ENCODE data around the gene FAM9C. TPM values are rescaled to one million over a fixed set of nuclear protein-coding genes. Genes with fewer than 3 reads are reported as not detected.
"Not testable (repeated sequence)": the region's sequence is repeated elsewhere in the genome, so short reads cannot be mapped to it uniquely, and the experiment has no call there.

FAM9C gene
- polyA plus RNA-seq (ENCODE audit: insufficient read length in 4 of 4) = under 1 TPM; 0.16 to 0.52 (median 0.47) TPM

DNA sequence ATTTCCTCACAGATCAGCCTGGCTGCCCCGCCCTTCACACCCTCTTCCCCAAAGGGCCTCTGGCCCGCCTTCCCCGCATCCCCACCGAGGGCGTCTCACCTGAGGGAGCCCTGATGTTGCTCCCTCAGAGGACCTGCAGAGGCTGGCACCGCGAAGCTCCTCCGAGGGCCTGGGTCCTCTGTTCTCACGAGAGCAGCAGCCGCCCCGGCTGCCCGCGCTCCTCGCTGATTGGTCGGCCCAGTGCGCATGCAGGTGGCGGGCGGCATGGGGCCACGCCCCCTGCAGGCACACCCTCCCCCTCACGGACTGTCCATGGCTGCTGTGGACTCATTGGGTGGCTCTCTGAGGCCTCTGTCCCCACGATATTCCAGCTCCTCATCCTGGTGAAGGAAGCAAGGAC is at the start of gene FAM9C:
Gene FAM9C (minus strand): TSS at position 180 of the 400 bp plus-strand sequence. CDS start 831 bp downstream, outside the sequence.
- DNase-seq (ENCODE audit: low read depth in 4 of 4, low spot score in 3 of 4) = no peak

DNA sequence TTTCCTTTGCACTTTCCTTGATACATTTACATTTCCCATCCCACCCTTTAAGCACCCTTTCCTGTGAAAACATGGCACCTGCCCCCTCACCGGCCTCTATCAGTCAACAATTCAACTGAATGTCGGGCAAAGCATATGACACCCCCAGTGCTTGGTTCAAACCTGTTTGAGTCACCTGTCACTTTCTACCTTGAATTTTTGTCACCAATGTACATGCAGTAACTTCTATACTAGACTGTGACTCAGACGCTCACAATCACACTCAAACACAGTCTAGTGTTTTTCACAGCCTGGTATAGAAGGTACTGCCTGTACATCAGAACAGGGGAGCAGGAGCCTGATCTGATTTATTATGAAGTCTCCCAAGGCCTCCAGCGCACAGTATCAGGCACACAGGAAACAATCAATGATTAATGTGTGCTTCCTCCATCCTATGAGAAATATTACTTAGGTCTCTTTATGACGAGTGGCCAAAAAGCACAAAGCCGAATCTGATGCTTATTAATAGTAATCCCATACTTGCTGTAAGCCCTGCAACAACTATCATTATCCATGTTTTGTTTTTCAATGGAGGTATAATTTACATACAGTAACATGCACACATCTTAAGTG is 49.2 kb upstream of the FAM9C start:
- no peak for DNase-seq (ENCODE audit: low read depth in 4 of 4, low spot score in 3 of 4)

DNA sequence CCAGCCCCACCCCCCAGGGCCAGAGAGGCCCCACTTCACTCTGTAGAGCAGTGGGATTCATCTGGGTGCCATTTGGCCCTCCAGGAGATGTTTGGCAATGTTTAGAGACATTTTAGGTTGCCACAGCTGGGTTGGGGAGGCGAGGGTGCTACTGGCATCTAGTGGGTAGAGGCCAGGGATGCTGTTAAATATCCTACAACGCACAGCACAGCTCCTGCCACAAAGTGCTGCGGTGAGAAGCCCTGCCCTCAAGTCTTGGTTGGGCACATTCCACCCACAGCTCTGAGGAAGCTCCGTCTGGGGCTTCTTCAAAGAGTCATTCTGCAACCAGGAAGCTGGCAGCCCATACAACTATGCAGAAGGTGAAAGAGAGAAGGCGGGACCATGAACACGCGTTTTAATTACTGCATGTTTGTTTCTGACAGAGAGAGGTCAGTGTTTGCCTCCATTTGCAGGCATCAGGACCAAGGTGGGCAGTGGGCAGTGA is 48.1 kb upstream of the FAM9C start:
- no peak for DNase-seq (ENCODE audit: low read depth in 4 of 4, low spot score in 3 of 4)

DNA sequence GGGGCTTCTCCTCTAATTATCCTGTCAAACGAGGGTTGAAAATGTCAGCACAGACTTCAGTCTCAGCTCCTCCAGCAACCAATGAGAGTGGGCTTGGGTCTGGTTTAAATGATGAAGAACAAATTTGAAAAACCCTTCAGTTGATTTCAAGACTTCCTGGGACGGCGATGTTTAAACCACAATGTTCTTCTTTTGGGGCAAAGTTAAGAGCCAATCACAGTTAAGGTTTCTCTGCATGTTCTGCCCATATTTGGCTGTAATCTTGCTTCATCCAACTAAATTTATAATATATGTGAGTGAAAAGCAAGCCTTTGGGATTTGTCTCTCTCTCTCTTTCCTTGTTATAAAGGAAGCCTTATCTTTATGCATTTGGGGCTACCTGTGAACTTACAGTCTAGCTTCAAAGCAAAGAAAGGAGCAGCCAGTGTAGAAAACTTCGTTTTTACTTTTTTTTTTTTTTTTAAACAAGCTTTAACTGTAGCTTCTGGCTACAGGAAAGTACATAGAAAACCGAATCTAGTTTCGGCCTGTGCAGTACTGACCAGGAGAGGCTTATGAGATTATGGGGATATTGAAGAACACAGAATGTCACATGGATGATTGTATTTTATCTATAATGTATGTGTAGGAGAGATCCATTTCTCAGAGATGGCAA is 46.8 kb upstream of the FAM9C start:
- no peak for DNase-seq (ENCODE audit: low read depth in 4 of 4, low spot score in 3 of 4)

DNA sequence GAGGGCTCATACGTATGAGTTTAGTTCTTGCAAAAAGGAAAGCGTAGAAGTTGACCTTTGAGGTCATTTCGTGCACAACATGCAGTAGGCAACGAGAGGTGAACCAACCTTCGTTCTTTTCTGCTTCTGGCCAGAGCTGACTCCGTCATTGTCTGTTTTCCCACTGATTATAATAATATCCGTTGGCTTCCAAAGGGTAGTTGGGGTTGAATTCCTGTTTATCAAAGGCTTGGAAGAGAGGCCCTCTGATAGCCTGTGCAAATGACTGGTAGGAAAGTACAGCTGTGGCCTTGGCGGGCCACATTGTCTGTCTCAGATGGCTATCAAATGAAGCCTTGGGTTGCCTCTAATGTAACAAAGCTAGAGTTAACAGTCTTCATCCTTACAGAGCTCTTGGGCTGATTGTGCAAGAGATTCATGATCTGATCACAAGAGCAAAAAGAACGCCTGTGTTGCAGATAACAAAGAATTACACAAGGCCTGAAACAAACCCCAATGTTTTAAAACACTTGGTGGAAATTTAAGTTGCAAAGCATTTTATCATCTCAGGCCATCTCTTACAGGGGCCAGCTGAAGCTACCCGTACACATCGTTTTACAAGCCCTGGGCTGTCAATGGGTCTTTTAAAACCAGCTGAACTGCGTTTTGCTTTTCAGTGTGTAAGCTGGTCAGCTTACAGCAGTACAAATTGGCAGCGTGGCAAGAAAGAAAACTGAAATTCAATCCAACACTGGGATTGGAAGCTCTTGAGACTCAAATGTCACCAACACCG is 46.1 kb upstream of the FAM9C start:
- no peak for DNase-seq (ENCODE audit: low read depth in 4 of 4, low spot score in 3 of 4)

DNA sequence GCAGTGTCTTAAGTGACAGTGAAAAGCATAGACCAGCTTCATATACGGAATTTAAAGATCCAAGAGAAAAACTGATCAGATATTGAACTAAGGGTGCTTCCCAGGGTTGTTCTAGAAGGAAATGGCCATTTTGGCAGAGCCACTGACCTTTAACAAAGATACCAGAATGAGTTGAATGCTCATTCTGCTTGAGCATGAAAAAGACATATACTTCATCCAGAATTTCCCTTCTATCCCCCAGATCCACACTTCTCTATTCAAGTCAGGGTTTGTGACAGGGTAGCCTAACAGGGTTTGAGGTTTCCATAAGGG is 45.6 kb upstream of the FAM9C start:
- DNase-seq (ENCODE audit: low read depth in 4 of 4, low spot score in 3 of 4) = no peak

DNA sequence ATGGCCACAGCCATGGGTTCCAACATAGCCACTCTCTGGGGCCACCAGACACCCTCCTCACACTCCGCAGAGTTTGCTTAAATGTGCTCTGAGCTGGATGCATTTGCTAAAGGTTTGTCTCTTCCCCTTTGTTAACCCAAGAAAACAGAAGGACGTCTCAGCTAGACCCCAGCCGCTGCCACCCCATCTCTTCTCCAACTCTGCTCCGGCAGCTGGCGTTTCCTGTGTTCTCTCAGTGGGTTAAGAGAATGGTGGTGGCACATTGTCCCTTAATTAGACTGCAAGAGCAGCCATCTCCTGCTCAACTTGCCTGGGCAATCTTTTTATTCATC is 43.7 kb upstream of the FAM9C start:
- no peak for DNase-seq (ENCODE audit: low read depth in 4 of 4, low spot score in 3 of 4)

DNA sequence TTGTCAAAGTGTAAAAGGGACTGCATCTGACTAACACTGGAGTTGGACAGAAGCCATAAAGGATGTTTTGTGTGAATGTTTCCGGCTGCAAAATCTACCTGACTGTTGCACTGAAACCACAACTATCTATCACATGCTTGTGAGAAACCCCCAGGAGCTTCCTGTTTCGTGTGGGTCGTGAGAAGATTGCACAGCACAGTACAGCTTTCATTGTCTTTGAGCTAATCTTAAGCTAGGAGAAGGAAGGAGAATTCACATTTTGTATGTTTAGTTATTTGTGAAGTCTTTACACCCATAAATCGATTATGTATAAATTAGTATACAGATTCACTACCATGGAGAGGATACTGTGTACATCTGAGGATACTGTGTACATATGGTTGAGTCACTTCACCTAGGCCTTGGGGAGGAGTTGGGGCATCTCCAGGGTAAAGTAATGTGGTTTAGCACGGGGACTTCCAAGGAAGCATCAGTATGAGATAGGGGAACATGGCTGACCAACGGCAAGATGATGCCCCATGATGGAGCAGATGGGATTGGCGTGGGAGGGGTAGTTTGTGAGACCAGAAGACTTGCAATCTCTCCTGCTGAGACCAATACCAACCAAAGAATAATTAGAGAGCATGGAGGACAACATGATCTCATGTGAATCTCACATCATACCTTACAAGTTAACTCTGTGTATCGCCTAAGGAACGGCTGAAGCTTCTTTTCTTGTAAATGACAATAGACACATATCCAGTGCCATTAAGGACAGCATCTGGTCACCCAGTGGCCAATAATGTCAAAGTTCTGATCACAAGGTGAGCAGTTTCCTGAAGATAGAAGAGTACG is 43.1 kb upstream of the FAM9C start:
- no peak for DNase-seq (ENCODE audit: low read depth in 4 of 4, low spot score in 3 of 4)

DNA sequence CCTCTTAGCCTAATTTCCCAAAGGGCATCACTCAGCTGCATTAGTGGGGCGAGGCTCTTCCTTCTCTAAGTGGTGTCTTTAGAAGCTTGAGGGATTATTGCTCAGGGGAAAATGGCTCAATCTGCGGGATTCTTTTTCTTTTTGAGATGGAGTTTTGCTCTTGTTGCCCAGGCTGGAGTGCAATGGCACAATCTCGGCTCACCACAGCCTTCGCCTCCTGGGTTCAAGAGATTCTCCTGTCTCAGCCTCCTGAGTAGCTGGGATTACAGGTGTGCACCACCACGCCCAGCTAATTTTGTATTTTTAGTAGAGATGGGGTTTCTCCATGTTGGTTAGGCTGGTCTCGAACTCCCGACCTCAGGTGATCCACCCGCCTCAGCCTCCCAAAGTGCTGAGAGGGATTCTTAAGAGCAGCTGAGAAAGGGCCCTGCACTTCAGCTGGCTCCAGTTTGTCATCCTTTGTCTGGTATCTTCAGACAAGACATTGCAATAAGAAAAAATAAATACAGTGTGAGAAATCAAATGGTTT is 42.4 kb upstream of the FAM9C start:
- DNase-seq (ENCODE audit: low read depth in 4 of 4, low spot score in 3 of 4) = not testable (repeated sequence)

DNA sequence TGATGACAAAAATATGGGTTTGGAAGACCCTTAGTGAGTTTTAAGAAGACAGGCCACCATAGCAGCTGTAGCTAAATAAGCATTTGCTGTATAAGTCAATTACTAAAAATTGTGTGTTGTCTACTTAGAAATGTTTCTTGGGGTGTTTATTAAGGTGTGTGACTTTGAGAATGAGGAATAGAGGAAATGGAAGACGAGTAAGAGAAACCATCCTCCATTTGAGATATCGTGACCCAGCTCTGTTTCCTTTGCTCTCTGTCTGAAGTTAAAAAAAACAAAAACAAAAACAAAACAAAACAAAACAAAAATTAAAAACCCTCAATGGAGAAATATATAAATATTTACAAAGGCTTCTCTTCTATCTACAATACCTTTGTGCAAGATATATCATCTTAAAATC is 41.7 kb upstream of the FAM9C start:
- no peak for DNase-seq (ENCODE audit: low read depth in 4 of 4, low spot score in 3 of 4)

DNA sequence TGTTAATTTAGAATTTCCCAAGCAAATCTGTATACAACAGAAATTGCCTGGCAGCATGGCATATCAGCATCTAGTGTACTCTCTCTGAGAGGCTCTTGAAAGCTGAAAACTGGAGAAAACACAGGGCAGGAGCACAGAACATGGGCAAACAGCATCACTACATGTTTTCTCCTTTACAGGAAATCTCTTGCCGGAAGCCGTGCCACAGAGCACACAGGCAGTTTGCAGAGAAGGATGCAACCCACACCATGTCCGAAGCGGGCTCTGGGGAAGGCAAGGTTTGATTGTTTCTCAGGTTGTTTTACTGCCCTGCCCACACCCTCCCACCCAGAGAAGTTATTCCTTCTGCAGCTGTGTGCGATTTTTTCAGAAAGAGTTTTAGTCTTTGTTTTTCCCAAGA is 41.1 kb upstream of the FAM9C start:
- no peak for DNase-seq (ENCODE audit: low read depth in 4 of 4, low spot score in 3 of 4)

DNA sequence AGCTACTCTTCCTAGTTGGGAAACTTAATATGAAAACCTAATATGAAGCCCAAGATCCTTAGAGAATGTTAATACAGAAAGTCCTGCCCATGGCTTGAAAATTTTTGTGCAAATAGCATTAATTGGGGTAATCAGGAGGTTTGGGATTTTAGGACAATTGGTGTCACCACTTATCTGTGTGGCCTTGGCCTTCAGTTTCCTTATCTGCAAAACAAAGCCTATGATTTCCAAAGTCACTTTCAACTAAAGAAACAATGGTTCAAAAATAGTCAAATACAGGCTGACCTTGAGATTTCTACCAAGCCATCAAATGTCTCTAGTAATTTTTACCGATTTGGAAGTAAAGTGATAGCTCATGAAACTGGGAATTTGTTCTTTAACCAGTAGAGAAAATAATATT is 40.2 kb upstream of the FAM9C start:
- DNase-seq (ENCODE audit: low read depth in 4 of 4, low spot score in 3 of 4) = no peak

DNA sequence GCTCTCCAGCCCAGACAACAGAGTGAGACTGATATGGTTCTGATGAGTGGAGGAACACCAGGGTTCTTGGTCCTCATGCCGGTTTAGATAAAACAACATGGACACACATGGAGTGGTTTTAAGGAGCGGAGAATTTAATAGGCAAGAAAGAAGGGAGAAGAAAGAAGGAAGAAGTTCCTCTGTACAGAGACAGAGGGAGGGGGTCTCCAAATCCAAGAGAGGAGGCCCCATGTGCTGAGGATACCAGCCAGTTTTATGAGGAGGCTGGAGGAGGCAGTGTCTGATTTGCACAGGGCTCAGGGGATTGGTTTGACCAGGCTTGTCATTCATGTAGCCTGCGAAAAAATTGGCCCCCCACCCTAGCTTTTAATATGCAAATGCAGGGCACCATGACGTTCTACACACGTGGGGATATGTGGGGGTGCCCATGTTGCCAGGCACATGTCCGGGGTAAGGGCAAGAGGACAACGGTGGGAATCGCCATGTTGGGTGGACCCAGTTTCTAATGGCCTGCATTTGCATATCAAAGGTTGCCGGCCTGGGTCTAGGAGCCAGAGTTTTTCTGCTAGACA is 39.4 kb upstream of the FAM9C start:
- not testable (repeated sequence) for DNase-seq (ENCODE audit: low read depth in 4 of 4, low spot score in 3 of 4)

DNA sequence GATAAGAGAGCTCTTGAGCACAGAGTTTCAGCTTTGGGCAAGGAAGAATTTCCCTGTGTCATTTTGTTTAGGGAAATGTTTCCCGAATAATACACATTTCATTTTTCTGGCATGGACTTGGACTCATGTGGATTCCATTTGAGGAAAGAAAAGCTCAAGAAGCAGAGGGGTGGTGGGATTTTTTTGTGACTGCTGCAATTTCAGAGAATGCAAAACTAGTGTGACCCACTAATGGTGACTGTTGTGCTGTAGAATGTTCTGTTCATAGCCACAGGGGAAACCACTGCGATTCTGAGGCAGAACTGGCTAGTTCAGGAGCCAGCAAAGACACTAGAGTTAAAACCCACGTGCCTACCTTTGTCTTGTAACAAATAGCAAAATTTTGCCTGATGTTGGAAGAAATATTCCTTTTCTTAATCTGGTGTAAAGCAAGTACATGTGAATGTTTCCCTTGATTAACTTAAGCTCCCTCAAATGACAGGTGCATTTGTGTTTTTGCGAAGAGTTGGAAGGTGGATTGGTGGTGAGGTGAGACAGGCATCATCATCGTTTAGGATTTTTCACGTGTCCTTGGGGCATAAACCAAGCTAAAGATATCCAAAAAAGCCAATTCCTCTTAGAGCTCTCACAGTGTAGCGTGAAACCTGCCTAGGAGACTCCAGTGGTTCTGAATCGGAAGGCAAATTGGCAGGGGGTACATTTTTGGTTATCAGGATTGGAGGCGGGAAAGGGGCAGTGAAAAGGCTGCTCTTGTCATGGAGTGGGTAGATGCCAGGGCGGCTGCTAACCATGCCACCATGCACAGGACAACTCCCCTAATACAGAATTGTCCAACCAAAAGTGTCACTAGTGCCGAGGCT is 38.0 kb upstream of the FAM9C start:
- no peak for DNase-seq (ENCODE audit: low read depth in 4 of 4, low spot score in 3 of 4)

DNA sequence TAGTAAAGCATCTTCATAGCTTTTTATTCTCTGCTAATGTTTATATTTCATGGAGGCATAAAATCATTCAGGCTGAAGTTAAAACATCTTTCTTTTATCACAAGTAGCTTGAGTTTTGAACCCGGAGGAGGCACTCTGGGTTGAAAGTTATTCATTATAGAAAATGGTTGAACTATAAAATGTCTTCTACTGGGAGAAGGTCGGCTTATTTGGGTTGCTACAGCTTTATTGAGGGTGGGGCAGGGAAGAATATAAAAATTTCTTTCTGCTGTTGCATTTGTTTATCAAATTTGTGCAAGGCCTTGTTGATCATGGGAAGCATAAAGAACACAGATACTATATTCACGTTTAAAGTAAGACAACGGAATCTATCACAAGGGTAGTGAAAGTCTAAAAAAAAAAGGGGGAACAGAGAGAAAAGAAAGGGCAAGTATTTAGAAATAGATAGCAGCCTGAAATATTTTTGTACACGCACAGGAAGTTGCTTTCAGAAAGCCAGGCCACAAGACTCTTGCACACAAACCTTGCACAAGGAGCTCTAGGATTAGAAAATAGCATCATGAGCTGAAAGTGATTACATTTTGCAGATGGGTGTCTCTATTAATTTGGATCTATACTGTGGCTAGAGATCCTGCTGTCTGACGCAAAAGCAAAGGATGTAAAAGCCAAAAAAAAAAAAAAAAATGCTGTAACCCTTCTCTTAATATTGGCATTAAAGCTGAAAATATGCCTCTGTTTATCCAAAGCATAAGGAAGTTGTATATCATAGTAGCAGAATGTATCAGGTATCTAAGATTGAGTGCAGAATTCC is 37.2 kb upstream of the FAM9C start:
- DNase-seq (ENCODE audit: low read depth in 4 of 4, low spot score in 3 of 4) = no peak

DNA sequence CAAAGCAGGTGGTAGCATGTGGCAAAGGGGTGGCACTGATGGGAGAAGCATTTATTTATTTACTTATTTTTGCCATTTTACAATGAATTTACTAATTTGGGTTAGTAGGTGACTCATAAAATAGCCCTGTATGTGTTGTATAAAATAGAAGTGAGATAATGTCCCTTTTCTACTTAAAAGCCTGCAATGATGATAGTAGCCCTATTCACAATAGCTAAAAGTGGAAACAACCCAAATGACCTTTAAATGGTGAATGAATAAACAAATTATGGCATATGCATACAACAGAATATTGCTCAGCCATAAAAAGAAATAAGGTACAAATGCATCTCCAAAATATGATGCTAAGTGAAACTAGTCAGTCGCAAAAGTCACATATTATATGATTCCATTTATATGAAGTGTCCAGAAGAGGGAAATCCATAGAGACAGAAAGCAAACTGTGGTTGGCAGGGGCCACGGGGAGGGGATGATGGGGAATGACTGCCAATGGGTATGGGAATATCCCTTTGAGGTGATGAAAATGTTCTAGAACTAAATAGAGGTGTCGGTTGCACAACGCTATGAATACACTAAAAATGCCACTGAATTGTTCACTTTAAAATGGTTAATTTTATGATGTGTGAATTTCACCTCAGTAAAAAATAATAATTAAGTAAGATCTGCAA is 35.8 kb upstream of the FAM9C start:
- DNase-seq (ENCODE audit: low read depth in 4 of 4, low spot score in 3 of 4) = no peak

DNA sequence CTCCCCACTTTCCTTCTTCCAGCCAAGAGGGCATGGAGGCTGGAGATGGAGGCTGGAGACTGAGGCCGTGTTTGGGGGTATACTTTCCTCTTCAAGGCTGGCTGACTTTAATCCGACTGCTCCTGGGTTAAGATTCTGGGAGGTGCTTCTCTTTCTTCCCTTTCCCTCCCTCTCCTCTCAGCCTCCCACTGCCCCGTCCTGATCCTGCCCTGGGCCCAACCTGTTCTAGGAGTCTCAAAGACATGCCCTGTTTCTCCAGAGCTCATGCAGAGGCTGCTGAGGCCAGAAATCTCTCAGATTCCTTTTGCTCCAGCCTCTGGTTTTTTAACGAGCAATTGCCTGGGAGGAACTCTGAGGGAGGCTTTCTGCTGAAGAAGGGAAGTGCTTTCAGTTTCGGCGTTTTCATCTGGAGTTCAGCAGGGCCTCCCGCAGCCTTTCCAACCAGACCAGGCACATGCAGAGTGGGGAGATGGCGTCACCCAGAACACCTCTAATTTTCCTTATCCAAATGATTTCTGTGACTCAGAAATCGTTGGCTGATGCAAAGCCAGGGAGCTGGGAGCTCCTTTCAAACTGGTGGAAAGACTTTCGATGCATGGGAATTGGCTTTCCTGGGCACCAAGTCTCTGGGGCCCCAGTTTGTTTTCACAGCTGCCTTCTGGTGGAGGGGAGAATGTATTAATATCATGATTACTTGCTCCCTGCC is 34.5 kb upstream of the FAM9C start:
- peak in 2 of 4 donors; percentile 20 to 27 for DNase-seq (ENCODE audit: low read depth in 4 of 4, low spot score in 3 of 4)

DNA sequence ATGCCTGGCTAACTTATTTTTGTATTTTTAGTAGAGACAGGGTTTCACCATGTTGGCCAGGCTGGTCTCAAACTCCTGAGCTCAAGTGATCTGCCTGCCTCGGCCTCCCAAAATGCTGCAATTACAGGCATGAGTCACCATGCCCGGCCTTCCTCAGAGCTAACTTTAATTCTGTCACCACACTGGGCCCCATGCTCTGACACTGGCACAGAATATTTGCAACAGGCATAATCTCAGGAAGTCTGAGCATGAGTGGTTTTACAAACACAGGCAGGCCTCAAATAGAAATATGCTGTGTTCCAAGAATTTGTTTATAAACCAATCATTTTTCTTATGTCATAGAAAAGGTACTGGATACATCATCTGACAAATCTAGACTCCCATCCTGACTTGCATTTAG is 32.7 kb upstream of the FAM9C start:
- no peak for DNase-seq (ENCODE audit: low read depth in 4 of 4, low spot score in 3 of 4)

Data from right renal pelvis (tissue), 4 donors.